GM18520 (cell line): ENCODE measurements around the gene AHCYL1.
A peak's percentile ranks its signal among the peaks of the same experiment; 100 is the strongest.
"Not testable (repeated sequence)": the region's sequence is repeated elsewhere in the genome, so short reads cannot be mapped to it uniquely, and the experiment has no call there.

Experiments
- ATAC-seq: cut with Tn5 transposase; IDR thresholded peaks from one replicate; pipeline ENCODE4 v1.9.1; 2021; ENCODE audit not compliant: unreplicated experiment

AHCYL1 gene

GRCh38 chr1:109984456-109985246, at the start of gene AHCYL1:
Gene AHCYL1 (plus strand): TSS chr1:109984765. CDS start chr1:109985053, 288 bp downstream.
- ATAC-seq, result peak; percentile 97

- ATAC-seq, result no peak
These were observed 49.1 kb upstream of the AHCYL1 start for GRCh38 chr1:109935451-109935900.

- no peak for ATAC-seq
These were observed 46.8 kb upstream of the AHCYL1 start for GRCh38 chr1:109937738-109938137.

- ATAC-seq, result no peak
These were observed 46.0 kb upstream of the AHCYL1 start for GRCh38 chr1:109938556-109938955.

- no peak for ATAC-seq
These were observed 42.1 kb upstream of the AHCYL1 start for GRCh38 chr1:109942434-109942833.

GRCh38 chr1:109944541-109944940, 40.0 kb upstream of the AHCYL1 start:
- no peak for ATAC-seq

GRCh38 chr1:109946511-109946910, 38.1 kb upstream of the AHCYL1 start:
- ATAC-seq, result no peak

- ATAC-seq, result no peak
These were observed 36.8 kb upstream of the AHCYL1 start for GRCh38 chr1:109947582-109948284.

- no peak for ATAC-seq
These were observed 36.3 kb upstream of the AHCYL1 start for GRCh38 chr1:109948285-109948630.

- ATAC-seq, result no peak
These were observed 34.5 kb upstream of the AHCYL1 start for GRCh38 chr1:109950038-109950437.

GRCh38 chr1:109950509-109950908, 34.1 kb upstream of the AHCYL1 start:
- ATAC-seq, result no peak

GRCh38 chr1:109951501-109951900, 33.1 kb upstream of the AHCYL1 start:
- not testable (repeated sequence) for ATAC-seq

GRCh38 chr1:109954041-109954512, 30.5 kb upstream of the AHCYL1 start:
- ATAC-seq, result no peak

- no peak for ATAC-seq
These were observed 25.0 kb upstream of the AHCYL1 start for GRCh38 chr1:109959632-109959973.

- no peak for ATAC-seq
These were observed 24.4 kb upstream of the AHCYL1 start for GRCh38 chr1:109959974-109960744.

- no peak for ATAC-seq
These were observed 23.8 kb upstream of the AHCYL1 start for GRCh38 chr1:109960745-109961094.

- no peak for ATAC-seq
These were observed 20.7 kb upstream of the AHCYL1 start for GRCh38 chr1:109963864-109964263.

- ATAC-seq, result no peak
These were observed 15.3 kb upstream of the AHCYL1 start for GRCh38 chr1:109969146-109969829.

- no peak for ATAC-seq
These were observed 14.7 kb upstream of the AHCYL1 start for GRCh38 chr1:109969907-109970306.

- no peak for ATAC-seq
These were observed 13.0 kb upstream of the AHCYL1 start for GRCh38 chr1:109971559-109971958.

GRCh38 chr1:109974191-109974590, 10.4 kb upstream of the AHCYL1 start:
- no peak for ATAC-seq
